GM18508 (cell line): ENCODE results near the gene FGF4.

Experiments
- ATAC-seq: cut with Tn5 transposase; IDR thresholded peaks from one replicate; pipeline ENCODE4 v1.9.1; 2021; ENCODE audit warnings: moderate number of reproducible peaks; ENCODE audit not compliant: insufficient read depth, unreplicated experiment

FGF4 gene

GRCh38 chr11:69730500-69730899 lies 44.6 kb downstream of the FGF4 start:
- ATAC-seq: no peak

- no peak for ATAC-seq
Measured at GRCh38 chr11:69729252-69729651, 45.9 kb downstream of the FGF4 start.

GRCh38 chr11:69727266-69727665 lies 47.9 kb downstream of the FGF4 start:
- ATAC-seq: no peak

- no peak for ATAC-seq
Measured at GRCh38 chr11:69726481-69726880, 48.7 kb downstream of the FGF4 start.

- no peak for ATAC-seq
Measured at GRCh38 chr11:69726019-69726418, 49.1 kb downstream of the FGF4 start.

- no peak for ATAC-seq
Measured at GRCh38 chr11:69721745-69722144, 53.4 kb downstream of the FGF4 start.

GRCh38 chr11:69721106-69721505 lies 54.0 kb downstream of the FGF4 start:
- ATAC-seq: no peak
